Mesendoderm (in vitro differentiated cells): ENCODE measurements around the gene ASCC2.

Experiments used
- DNase-seq: peaks from one replicate; pipeline ENCODE4 v3.0.0; 2013
- H2AK5ac ChIP-seq: 2 replicates; pipeline ENCODE4 v1.6.1; 2013; ENCODE audit warnings: low read length, inconsistent platforms
- H2BK120ac ChIP-seq: 2 replicates; pipeline ENCODE4 v1.6.1; 2013; ENCODE audit warnings: low read depth, mild to moderate bottlenecking, low read length, moderate library complexity, mixed read lengths
- H2BK15ac ChIP-seq: replicated peaks from 2 replicates; pipeline ENCODE4 v1.6.1; 2013; ENCODE audit warnings: low read depth, mild to moderate bottlenecking, moderate library complexity
- H2BK5ac ChIP-seq: 2 replicates; pipeline ENCODE4 v1.6.1; 2013; ENCODE audit warnings: low read length, inconsistent platforms
- H3K18ac ChIP-seq: 2 replicates; pipeline ENCODE4 v1.6.1; 2013; ENCODE audit warnings: mild to moderate bottlenecking, low read length, mixed read lengths
- H3K23ac ChIP-seq: one replicate; pipeline ENCODE4 v1.6.1; 2013; ENCODE audit warnings: low read length
- H3K27ac ChIP-seq: 2 replicates; pipeline ENCODE4 v1.5.1; 2013; ENCODE audit warnings: low read depth, mild to moderate bottlenecking, inconsistent platforms, low read length, moderate library complexity
- H3K27me3 ChIP-seq: 2 replicates; pipeline ENCODE4 v1.6.1; 2013; ENCODE audit warnings: low read length, control low read depth, mild to moderate bottlenecking, inconsistent platforms; ENCODE audit not compliant: insufficient read depth, poor library complexity
- H3K36me3 ChIP-seq: 2 replicates; pipeline ENCODE4 v1.6.1; 2013; ENCODE audit warnings: low read length, inconsistent platforms; ENCODE audit not compliant: control insufficient read depth, insufficient read depth
- H3K4ac ChIP-seq: one replicate; pipeline ENCODE4 v1.6.1; 2013; ENCODE audit warnings: low read depth, mild to moderate bottlenecking, low read length, moderate library complexity
- H3K4me1 ChIP-seq: 2 replicates; pipeline ENCODE4 v1.6.1; 2013; ENCODE audit warnings: low read depth, low read length, inconsistent platforms; ENCODE audit not compliant: control insufficient read depth
- H3K4me2 ChIP-seq: 2 replicates; pipeline ENCODE4 v1.6.1; 2013; ENCODE audit warnings: low read length
- H3K4me3 ChIP-seq: 2 replicates; pipeline ENCODE4 v1.5.1; 2013; ENCODE audit warnings: mild to moderate bottlenecking, low read length
- H3K56ac ChIP-seq: one replicate; pipeline ENCODE4 v1.6.1; 2013; ENCODE audit warnings: low read length
- H3K79me1 ChIP-seq: 2 replicates; pipeline ENCODE4 v1.6.1; 2013; ENCODE audit warnings: low read length, inconsistent platforms
- H3K79me2 ChIP-seq: 2 replicates; pipeline ENCODE4 v1.6.1; 2013; ENCODE audit warnings: mild to moderate bottlenecking, low read length; ENCODE audit not compliant: control insufficient read depth, insufficient read depth
- H3K9ac ChIP-seq: 2 replicates; pipeline ENCODE4 v1.6.1; 2013; ENCODE audit warnings: low read length, inconsistent platforms
- H4K5ac ChIP-seq: one replicate; pipeline ENCODE4 v1.6.1; 2013; ENCODE audit warnings: low read length
- H4K8ac ChIP-seq: one replicate; pipeline ENCODE4 v1.6.1; 2013; ENCODE audit warnings: low read depth, mild to moderate bottlenecking, control low read depth, low read length, moderate library complexity
- WGBS: extraction: QIAGEN DNeasy Blood & Tissue Kit; methylation state at CpG from one replicate; pipeline ENCODE4 v1.1.7; 2013; ENCODE audit warnings: low lambda C conversion rate, missing lambda C conversion rate; ENCODE audit not compliant: insufficient coverage; ENCODE audit errors: extremely low coverage; 5-methylcytosine and 5-hydroxymethylcytosine counted together

Gene ASCC2

DNA sequence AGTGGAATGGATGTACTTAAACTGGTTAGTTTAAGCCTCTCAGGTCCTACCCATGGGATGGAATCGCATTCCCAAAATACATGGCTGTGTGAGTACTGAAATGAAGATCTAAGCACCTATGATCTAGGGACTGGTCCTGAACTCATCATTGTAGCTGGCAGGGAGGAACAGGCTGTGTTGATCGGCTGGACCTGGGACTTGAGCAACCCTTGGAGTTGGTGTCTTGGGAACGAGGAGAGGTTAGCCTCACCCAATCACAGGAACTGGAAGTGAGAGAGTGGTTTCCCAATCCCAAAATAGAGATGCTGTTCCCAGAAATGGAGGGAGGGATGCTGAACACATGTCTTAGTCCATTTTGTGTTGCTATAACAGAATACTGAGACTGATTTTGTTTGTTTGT is 16.4 kb upstream of the ASCC2 start:
- DNase-seq = no peak
- no peak overlapping the region for H2AK5ac ChIP-seq
- H2BK15ac ChIP-seq = no peak overlapping the region
- H3K27ac ChIP-seq = no peak overlapping the region
- H3K23ac ChIP-seq = no peak overlapping the region
- H3K4ac ChIP-seq = no peak overlapping the region
- no peaks in the 10 kb centered on the region for H3K79me2 ChIP-seq
- H2BK120ac ChIP-seq = no peak overlapping the region
- no peak overlapping the region for H2BK5ac ChIP-seq
- H4K8ac ChIP-seq = no peak overlapping the region
- H3K4me1 ChIP-seq = no peaks in the 10 kb centered on the region
- no peak overlapping the region for H3K4me3 ChIP-seq
- no peaks in the 10 kb centered on the region for H3K79me1 ChIP-seq
- H3K4me2 ChIP-seq = no peak overlapping the region
- H3K27me3 ChIP-seq = no peaks in the 10 kb centered on the region
- H3K56ac ChIP-seq = no peak overlapping the region
- H4K5ac ChIP-seq = no peak overlapping the region
- H3K18ac ChIP-seq = no peak overlapping the region
- H3K9ac ChIP-seq = no peak overlapping the region
- WGBS = no CpG with 5 or more reads among the region's 3 CpGs
- no peaks in the 10 kb centered on the region for H3K36me3 ChIP-seq

- no CpG with 5 or more reads among the region's 3 CpGs for WGBS
- DNase-seq = no peak
These were observed 10.0 kb upstream of the ASCC2 start for GRCh38 chr22:29848111-29848510.

DNA sequence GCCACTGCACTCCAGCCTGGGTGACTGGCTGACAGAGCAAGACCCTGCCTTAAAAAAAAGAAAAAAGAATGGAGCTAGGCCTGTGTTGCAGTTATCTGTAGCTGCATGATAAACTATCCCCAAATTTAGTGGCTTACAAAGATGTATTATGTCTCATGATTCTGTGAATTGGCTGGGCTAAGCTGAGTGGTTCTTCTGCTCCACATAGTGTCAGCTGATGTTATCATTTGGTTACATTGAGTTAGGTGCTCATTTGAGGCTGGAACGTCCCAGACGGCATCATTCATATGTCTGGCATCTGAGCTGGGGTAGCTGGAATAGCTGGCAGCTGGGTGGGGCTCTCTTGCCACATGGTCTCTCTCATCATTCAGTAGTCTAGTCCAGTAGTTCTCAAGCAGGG is 8.2 kb upstream of the ASCC2 start:
- no peak overlapping the region for H3K27ac ChIP-seq
- no peak overlapping the region for H2BK5ac ChIP-seq
- H3K79me1 ChIP-seq = no peaks in the 10 kb centered on the region
- no peak for DNase-seq
- H3K36me3 ChIP-seq = no peaks in the 10 kb centered on the region
- no peak overlapping the region for H3K4me3 ChIP-seq
- no peak overlapping the region for H3K18ac ChIP-seq
- no peak overlapping the region for H4K5ac ChIP-seq
- no peak overlapping the region for H2AK5ac ChIP-seq
- H3K23ac ChIP-seq = no peak overlapping the region
- no peaks in the 10 kb centered on the region for H3K4me1 ChIP-seq
- no peak overlapping the region for H3K9ac ChIP-seq
- H3K56ac ChIP-seq = no peak overlapping the region
- H3K4ac ChIP-seq = no peak overlapping the region
- H3K4me2 ChIP-seq = no peak overlapping the region
- H3K79me2 ChIP-seq = no peaks in the 10 kb centered on the region
- no peak overlapping the region for H2BK15ac ChIP-seq
- H3K27me3 ChIP-seq = no peaks in the 10 kb centered on the region
- no CpG with 5 or more reads among the region's 2 CpGs for WGBS
- no peak overlapping the region for H4K8ac ChIP-seq
- H2BK120ac ChIP-seq = no peak overlapping the region

More at GRCh38 chr22:29848111-29848510, 10.0 kb upstream of the ASCC2 start:
- H2BK120ac ChIP-seq = no peak overlapping the region
- no peak overlapping the region for H4K8ac ChIP-seq
- no peaks in the 10 kb centered on the region for H3K27me3 ChIP-seq
- no peak overlapping the region for H3K4me2 ChIP-seq
- no peak overlapping the region for H3K9ac ChIP-seq
- no peak overlapping the region for H3K4ac ChIP-seq
- no peaks in the 10 kb centered on the region for H3K79me1 ChIP-seq
- H3K56ac ChIP-seq = no peak overlapping the region
- H2BK5ac ChIP-seq = no peak overlapping the region
- no peak overlapping the region for H2AK5ac ChIP-seq
- no peak overlapping the region for H3K27ac ChIP-seq
- H2BK15ac ChIP-seq = no peak overlapping the region
- no peak overlapping the region for H4K5ac ChIP-seq
- H3K36me3 ChIP-seq = no peaks in the 10 kb centered on the region
- no peak overlapping the region for H3K23ac ChIP-seq
- no peaks in the 10 kb centered on the region for H3K4me1 ChIP-seq
- no peaks in the 10 kb centered on the region for H3K79me2 ChIP-seq
- no peak overlapping the region for H3K18ac ChIP-seq
- no peak overlapping the region for H3K4me3 ChIP-seq

DNA sequence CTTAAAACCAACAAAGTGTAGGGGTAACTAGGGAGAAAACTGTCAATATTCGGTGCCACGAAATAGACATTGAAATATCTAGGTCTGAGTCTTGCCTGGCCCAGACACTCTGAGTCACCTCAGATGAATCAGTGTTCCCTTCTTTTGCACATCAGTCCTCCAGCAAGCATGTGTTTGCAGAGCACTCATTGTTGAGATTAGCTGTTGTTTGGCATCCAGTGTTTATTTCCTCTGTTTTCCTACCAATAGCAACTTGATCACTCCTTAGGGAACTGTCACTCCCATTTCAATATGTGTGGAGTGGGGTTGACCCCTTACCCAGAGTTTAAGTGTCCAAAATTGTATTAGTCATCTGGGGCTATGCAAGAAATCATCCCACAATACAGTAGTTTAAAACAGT is 4.7 kb upstream of the ASCC2 start:
- H3K27ac ChIP-seq = no peak overlapping the region
- WGBS = no CpG with 5 or more reads among the region's 2 CpGs
- peak; percentile 24 for DNase-seq

DNA sequence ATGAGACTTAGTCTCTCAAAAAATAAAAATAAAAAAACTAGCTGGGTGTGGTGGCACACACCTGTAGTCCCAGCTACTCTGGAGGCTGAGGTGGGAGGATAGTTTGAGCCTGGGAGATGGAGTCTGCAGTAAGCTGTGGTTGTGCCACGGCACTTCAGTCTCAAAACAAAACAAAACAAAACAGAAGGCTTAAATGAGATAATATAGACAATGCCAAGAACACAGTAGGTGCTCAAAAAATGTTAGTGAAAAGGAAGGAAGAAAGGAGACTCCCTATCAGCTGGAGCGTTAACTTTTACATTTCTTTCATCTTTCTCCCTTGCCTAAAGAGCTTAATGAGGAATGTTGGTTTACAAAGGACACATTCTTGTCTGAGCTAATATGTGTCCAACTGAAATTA is 4.1 kb upstream of the ASCC2 start:
- Histone ChIP-seq H3K18ac (no peak overlapping the region), H3K4me3 (no peak overlapping the region), H3K4ac (no peak overlapping the region), H3K4me1 (peaks cover 5% of the 10 kb centered on the region), H4K5ac (no peak overlapping the region), H3K27me3 (no peaks in the 10 kb centered on the region), H3K36me3 (no peaks in the 10 kb centered on the region), H3K23ac (no peak overlapping the region), H4K8ac (no peak overlapping the region), H3K79me1 (peaks cover 6% of the 10 kb centered on the region), H2BK120ac (no peak overlapping the region), H2BK5ac (no peak overlapping the region), H3K56ac (no peak overlapping the region), H3K79me2 (peaks cover 3% of the 10 kb centered on the region), H3K4me2 (no peak overlapping the region), H2BK15ac (no peak overlapping the region), H2AK5ac (no peak overlapping the region), H3K9ac (no peak overlapping the region), H3K27ac (no peak overlapping the region)
- no peak for DNase-seq
- no CpG with 5 or more reads among the region's 2 CpGs for WGBS

More for the DNA sequence above, 4.7 kb upstream of the ASCC2 start:
- Histone ChIP-seq H4K8ac (no peak overlapping the region), H3K79me1 (peaks cover 1% of the 10 kb centered on the region), H2BK5ac (no peak overlapping the region), H3K23ac (no peak overlapping the region), H3K36me3 (no peaks in the 10 kb centered on the region), H3K4me1 (peaks cover 2% of the 10 kb centered on the region), H2BK120ac (no peak overlapping the region), H3K9ac (no peak overlapping the region), H3K4me2 (no peak overlapping the region), H2BK15ac (no peak overlapping the region), H3K4me3 (no peak overlapping the region), H3K56ac (no peak overlapping the region), H3K4ac (no peak overlapping the region), H3K27me3 (no peaks in the 10 kb centered on the region), H3K18ac (no peak overlapping the region), H3K79me2 (no peaks in the 10 kb centered on the region), H2AK5ac (no peak overlapping the region), H4K5ac (no peak overlapping the region)

DNA sequence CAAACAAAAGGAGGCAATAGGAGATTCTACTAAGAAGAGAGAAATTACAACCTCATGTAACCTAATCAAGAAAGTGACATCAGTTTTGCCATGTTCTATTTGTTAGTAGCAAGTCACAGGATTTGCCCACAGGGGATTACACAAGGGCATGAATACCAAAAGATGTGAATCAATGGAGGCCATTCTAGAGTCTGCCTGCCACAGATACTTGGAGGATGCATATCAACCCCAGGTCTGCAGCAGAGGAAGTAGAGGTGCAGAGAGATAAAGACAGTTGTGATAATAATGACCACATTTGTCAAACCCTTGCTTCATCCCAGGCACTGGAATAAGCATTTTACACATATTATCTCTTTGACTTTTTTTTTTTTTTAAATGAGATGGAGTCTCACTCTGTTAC is 2.4 kb upstream of the ASCC2 start:
- no peak overlapping the region for H3K4me2 ChIP-seq
- H2BK5ac ChIP-seq = no peak overlapping the region
- H3K56ac ChIP-seq = no peak overlapping the region
- no peak overlapping the region for H2BK15ac ChIP-seq
- H3K23ac ChIP-seq = no peak overlapping the region
- no peak overlapping the region for H3K4ac ChIP-seq
- no peaks in the 10 kb centered on the region for H3K27me3 ChIP-seq
- no peak overlapping the region for H4K5ac ChIP-seq
- no peak overlapping the region for H2BK120ac ChIP-seq
- peaks cover 5% of the 10 kb centered on the region for H3K4me1 ChIP-seq
- H3K27ac ChIP-seq = no peak overlapping the region
- peaks cover 7% of the 10 kb centered on the region for H3K79me1 ChIP-seq
- H3K9ac ChIP-seq = no peak overlapping the region
- no peak overlapping the region for H4K8ac ChIP-seq
- H3K79me2 ChIP-seq = peaks cover 3% of the 10 kb centered on the region
- H3K4me3 ChIP-seq = no peak overlapping the region
- DNase-seq = peak; percentile 37
- H2AK5ac ChIP-seq = no peak overlapping the region
- no peaks in the 10 kb centered on the region for H3K36me3 ChIP-seq
- no peak overlapping the region for H3K18ac ChIP-seq
